ENCODE measurements around the gene RPA1. TPM values are rescaled to one million over a fixed set of nuclear protein-coding genes. Genes with fewer than 3 reads are reported as not detected.
A peak's percentile ranks its signal among the peaks of the same experiment; 100 is the strongest.

RPA1 gene
- total and polyA plus RNA-seq, 2 of the 4 experiments (the other 2 are of a cell fraction), result 38.4 to 48.2 TPM

- Histone ChIP-seq H3K27me3 (ENCODE audit: control insufficient read depth, insufficient read depth, low read length) (peaks cover 48% of the 10 kb centered on the region), H3K4ac (ENCODE audit: low read depth, low read length) (no peak overlapping the region), H4K5ac (ENCODE audit: low read depth, low read length) (no peak overlapping the region), H3K9me3 (ENCODE audit: control insufficient read depth, insufficient read depth, low read length) (no peaks in the 10 kb centered on the region), H3K9ac (ENCODE audit: low read depth, low read length) (no peak overlapping the region), H3K27ac (ENCODE audit: insufficient read depth, low read length) (no peak overlapping the region), H3K56ac (ENCODE audit: extremely low read depth, insufficient read depth, low read length) (no peak overlapping the region), H3K18ac (ENCODE audit: low read depth, low read length) (no peak overlapping the region), H3K14ac (replicated peaks; ENCODE audit: low read depth, low read length) (no peak overlapping the region), H3K36me3 (ENCODE audit: control insufficient read depth, insufficient read depth, low read length) (no peaks in the 10 kb centered on the region), H2AK5ac (ENCODE audit: low read depth, low read length) (no peak overlapping the region), H2BK5ac (ENCODE audit: low read depth, low read length, poor library complexity, severe bottlenecking) (no peak overlapping the region), H4K8ac (ENCODE audit: low read depth in 2 of 2, low read length in 2 of 2) (no peak overlapping the region), H3K4me1 (ENCODE audit: control insufficient read depth, insufficient read depth, low read length) (no peaks in the 10 kb centered on the region), H2AFZ (replicated peaks; ENCODE audit: low read length, poor library complexity) (peak overlapping the region; percentile 44), H3K79me1 (ENCODE audit: low read depth in 1 of 2, low read length in 2 of 2) (no peaks in the 10 kb centered on the region), H2BK120ac (ENCODE audit: low read depth, low read length) (no peak overlapping the region), H2BK15ac (ENCODE audit: low read depth, low read length) (no peak overlapping the region), H4K91ac (ENCODE audit: insufficient read depth, low read depth, low read length) (no peak overlapping the region), H3K4me3 (ENCODE audit: insufficient read depth, low read depth, low read length) (no peak overlapping the region), H3K9me1 (ENCODE audit: insufficient read depth, low read length) (0 out of 2 replicates have a peak, but pooled peaks cover 4% of the 10 kb centered on the region), H4K20me1 (ENCODE audit: insufficient read depth, low read length) (no peaks in the 10 kb centered on the region), H3K23ac (ENCODE audit: low read depth, low read length) (no peak overlapping the region), H3K4me2 (ENCODE audit: low read depth, low read length) (no peak overlapping the region), H2BK20ac (ENCODE audit: low read depth, low read length) (no peak overlapping the region), H2AK9ac (replicated peaks; ENCODE audit: low read depth, low read length, poor library complexity) (no peak overlapping the region)
- no TSS peak for BruUV-seq (replicated peaks)
- intact Hi-C loops (cut with micrococcal nuclease), result no loop called here
- in situ Hi-C loops (cut with MboI; ENCODE audit: low sequenced_read_pairs), result no loop called here
- ATAC-seq (ENCODE audit: low read depth) (no peak), DNase-seq (no peak)
- CTCF ChIA-PET, result no interaction called here
- no CpG with 5 or more reads among the region's 13 CpGs for WGBS, 2 experiments (ENCODE audit: extremely low coverage in 2 of 2, insufficient read length in 1 of 2)
- TF ChIP-seq, protein P1, sequence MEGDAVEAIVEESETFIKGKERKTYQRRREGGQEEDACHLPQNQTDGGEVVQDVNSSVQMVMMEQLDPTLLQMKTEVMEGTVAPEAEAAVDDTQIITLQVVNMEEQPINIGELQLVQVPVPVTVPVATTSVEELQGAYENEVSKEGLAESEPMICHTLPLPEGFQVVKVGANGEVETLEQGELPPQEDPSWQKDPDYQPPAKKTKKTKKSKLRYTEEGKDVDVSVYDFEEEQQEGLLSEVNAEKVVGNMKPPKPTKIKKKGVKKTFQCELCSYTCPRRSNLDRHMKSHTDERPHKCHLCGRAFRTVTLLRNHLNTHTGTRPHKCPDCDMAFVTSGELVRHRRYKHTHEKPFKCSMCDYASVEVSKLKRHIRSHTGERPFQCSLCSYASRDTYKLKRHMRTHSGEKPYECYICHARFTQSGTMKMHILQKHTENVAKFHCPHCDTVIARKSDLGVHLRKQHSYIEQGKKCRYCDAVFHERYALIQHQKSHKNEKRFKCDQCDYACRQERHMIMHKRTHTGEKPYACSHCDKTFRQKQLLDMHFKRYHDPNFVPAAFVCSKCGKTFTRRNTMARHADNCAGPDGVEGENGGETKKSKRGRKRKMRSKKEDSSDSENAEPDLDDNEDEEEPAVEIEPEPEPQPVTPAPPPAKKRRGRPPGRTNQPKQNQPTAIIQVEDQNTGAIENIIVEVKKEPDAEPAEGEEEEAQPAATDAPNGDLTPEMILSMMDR (conservative IDR thresholded peaks at IDR 0.05; ENCODE audit: low read depth, low read length), result no peak
- no peak for TF ChIP-seq CHD1 (IDR thresholded peaks at IDR 0.05; ENCODE audit: low read depth, low read length)
- TF ChIP-seq POLR2A (IDR thresholded peaks at IDR 0.05; ENCODE audit: low read depth, low read length), result no peak
- no peak for TF ChIP-seq ELK1 (IDR thresholded peaks at IDR 0.05; ENCODE audit: borderline replicate concordance, low read depth, low read length)
- no peak for TF ChIP-seq MAZ (IDR thresholded peaks at IDR 0.05; ENCODE audit: borderline replicate concordance, low read depth, low read length)
- TF ChIP-seq CEBPB (IDR thresholded peaks at IDR 0.05; ENCODE audit: low read depth, low read length), result no peak
- TF ChIP-seq RAD21 (IDR thresholded peaks at IDR 0.05; ENCODE audit: low read length), result no peak
- no peak for TF ChIP-seq FOS (IDR thresholded peaks at IDR 0.05; ENCODE audit: low read depth, low read length)
- TF ChIP-seq USF2 (IDR thresholded peaks at IDR 0.05; ENCODE audit: low read depth, low read length), result no peak
- no peak for TF ChIP-seq MXI1 (IDR thresholded peaks at IDR 0.05; ENCODE audit: borderline replicate concordance, low read depth, low read length)
- TF ChIP-seq NFE2L2 (IDR thresholded peaks at IDR 0.05; ENCODE audit: low read depth, low read length), result no peak
- TF ChIP-seq BHLHE40 (IDR thresholded peaks at IDR 0.05; ENCODE audit: low read depth, low read length), result no peak
- TF ChIP-seq MAFK (IDR thresholded peaks at IDR 0.05; ENCODE audit: low read depth, low read length), result no peak
- no peak for TF ChIP-seq RCOR1 (IDR thresholded peaks at IDR 0.05; ENCODE audit: insufficient replicate concordance, low read length)
- no peak for TF ChIP-seq SMC3 (IDR thresholded peaks at IDR 0.05; ENCODE audit: low read depth, low read length)
- POLR2A ChIA-PET (ENCODE audit: unreplicated experiment), result no interaction called here
- dilution Hi-C loops (cut with HindIII; ENCODE audit: low sequenced_read_pairs, unreplicated experiment), result no loop called here
Measured at GRCh38 chr17:1919201-1919600, 89.4 kb downstream of the RPA1 start.

Measured in IMR-90 (cell line).